ENCODE data around the gene KRTAP6-1.

KRTAP6-1 gene

DNA sequence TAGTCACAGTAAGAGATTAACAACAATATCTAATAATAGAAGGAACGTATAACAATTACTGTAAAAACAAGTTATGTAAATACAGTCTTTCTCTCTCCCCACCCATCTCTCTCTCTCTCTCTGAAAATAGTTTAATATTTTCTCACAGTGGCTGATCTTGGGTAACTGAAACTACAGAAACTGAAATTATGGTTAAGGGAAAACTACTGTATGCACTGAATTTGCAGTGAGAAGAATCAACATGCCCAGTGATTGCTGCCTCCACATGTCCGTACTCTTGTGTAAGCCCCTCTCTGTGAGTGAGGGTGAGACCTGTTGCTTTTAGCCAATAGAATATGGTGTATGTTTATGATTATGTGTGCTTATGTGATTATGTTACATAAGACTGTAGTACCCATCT is 1.6 kb downstream of the KRTAP6-1 start:
- TF ChIP-seq, protein P1, sequence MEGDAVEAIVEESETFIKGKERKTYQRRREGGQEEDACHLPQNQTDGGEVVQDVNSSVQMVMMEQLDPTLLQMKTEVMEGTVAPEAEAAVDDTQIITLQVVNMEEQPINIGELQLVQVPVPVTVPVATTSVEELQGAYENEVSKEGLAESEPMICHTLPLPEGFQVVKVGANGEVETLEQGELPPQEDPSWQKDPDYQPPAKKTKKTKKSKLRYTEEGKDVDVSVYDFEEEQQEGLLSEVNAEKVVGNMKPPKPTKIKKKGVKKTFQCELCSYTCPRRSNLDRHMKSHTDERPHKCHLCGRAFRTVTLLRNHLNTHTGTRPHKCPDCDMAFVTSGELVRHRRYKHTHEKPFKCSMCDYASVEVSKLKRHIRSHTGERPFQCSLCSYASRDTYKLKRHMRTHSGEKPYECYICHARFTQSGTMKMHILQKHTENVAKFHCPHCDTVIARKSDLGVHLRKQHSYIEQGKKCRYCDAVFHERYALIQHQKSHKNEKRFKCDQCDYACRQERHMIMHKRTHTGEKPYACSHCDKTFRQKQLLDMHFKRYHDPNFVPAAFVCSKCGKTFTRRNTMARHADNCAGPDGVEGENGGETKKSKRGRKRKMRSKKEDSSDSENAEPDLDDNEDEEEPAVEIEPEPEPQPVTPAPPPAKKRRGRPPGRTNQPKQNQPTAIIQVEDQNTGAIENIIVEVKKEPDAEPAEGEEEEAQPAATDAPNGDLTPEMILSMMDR (IDR thresholded peaks at IDR 0.05) = no peak
- TF ChIP-seq ZFX (IDR thresholded peaks at IDR 0.05; ENCODE audit: borderline replicate concordance) = no peak

DNA sequence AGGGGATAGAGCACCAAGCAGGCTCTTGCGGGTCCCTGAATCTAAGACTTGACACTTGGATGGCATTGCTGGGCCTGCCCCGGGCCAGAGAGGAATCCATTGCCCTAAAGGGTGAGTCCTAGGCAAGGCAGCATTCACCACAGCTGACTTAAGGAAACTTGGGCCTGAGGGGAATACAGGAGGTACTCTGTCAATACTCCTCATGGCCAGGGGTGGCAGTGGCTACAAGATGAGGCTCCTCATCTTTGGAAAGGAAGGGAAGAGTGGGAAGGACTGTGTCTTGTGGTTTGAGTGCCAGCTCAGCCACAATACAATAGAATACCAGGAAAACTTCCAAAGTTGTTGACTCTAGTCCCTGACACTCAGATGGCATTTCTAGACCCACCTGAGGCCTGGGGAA is 7.8 kb downstream of the KRTAP6-1 start:
- TF ChIP-seq, protein P1 (IDR thresholded peaks at IDR 0.05) = no peak
- no peak for TF ChIP-seq ZFX (IDR thresholded peaks at IDR 0.05; ENCODE audit: borderline replicate concordance)
- no peak overlapping the region for H3K27ac ChIP-seq

More for the DNA sequence above, 1.6 kb downstream of the KRTAP6-1 start:
- H3K27ac ChIP-seq = no peak overlapping the region

DNA sequence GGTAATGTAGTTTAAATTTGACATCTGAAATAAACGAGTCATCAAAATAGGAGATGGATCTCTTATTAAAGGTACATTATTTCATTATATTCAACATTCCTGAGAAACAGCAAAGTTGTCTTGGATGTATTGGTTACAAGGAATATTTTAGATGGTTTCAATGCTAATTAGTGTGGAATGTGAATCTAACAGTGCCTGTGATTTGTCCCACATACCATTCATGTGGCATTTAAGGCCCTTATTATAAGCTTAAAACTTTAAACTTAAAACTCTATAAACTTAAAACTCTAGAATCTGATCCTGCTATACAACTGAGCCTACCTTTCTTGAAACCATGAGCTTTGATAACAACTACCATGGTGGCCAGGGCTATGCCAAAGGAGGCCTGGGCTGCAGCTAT is 12.9 kb downstream of the KRTAP6-1 start, which contains the start of gene KRTAP22-1:
Gene KRTAP22-1, plus strand, starts transcription at position 301 of the 400 bp plus-strand sequence.
- H3K27ac ChIP-seq = no peak within 1 kb of the TSS
- TF ChIP-seq, protein P1 (IDR thresholded peaks at IDR 0.05) = no peak
- TF ChIP-seq ZFX (IDR thresholded peaks at IDR 0.05; ENCODE audit: borderline replicate concordance) = no peak

DNA sequence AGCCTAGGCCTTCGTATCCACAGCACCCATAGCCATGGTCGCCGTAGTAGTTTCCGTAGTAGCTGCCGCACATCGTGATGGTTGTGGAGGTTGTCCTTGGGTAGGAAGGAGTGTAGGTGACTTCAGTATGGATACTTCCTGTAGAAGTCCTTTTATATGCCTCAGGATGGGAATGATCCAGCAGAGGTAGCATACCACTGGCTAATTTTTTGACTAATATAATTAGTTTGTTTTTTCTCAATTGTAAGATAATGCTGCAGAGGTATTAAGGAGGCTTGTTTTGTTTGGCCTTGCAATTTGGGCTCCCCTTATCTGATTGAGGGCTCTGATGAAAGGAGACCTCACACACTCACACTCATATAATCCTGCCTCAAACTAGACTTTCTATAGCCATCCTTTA is 14.9 kb downstream of the KRTAP6-1 start, which contains the start of gene KRTAP6-2:
Gene KRTAP6-2, minus strand, starts transcription at position 101 of the 400 bp plus-strand sequence. Its CDS starts 28 bp downstream, at position 73.
- no peak within 1 kb of the TSS for H3K27ac ChIP-seq
- TF ChIP-seq, protein P1 (IDR thresholded peaks at IDR 0.05) = no peak
- TF ChIP-seq ZFX (IDR thresholded peaks at IDR 0.05; ENCODE audit: borderline replicate concordance) = no peak

DNA sequence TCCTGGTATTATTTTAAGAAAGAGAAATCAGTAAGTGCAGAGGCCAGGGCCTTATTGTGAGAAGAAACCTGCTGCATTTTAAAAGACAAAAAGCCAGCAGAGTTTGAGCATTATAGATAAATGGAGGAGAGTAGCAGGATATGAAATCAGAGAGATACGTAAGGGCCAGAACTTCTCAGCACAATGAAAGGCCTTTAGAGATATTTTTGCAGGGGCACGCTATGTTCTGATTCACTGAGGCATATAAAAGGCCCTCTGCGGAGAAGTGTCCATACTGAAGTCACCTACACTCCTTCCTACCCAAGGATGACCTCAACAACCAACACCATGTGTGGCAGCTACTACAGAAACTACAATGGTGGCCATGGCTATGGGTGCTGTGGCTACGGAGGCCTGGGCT is 21.6 kb downstream of the KRTAP6-1 start, which contains the start of gene KRTAP6-3:
Gene KRTAP6-3, plus strand, starts transcription at position 301 of the 400 bp plus-strand sequence. Its CDS starts 6 bp downstream, at position 307.
- TF ChIP-seq ZFX (IDR thresholded peaks at IDR 0.05; ENCODE audit: borderline replicate concordance) = no peak
- TF ChIP-seq, protein P1 (IDR thresholded peaks at IDR 0.05) = no peak

DNA sequence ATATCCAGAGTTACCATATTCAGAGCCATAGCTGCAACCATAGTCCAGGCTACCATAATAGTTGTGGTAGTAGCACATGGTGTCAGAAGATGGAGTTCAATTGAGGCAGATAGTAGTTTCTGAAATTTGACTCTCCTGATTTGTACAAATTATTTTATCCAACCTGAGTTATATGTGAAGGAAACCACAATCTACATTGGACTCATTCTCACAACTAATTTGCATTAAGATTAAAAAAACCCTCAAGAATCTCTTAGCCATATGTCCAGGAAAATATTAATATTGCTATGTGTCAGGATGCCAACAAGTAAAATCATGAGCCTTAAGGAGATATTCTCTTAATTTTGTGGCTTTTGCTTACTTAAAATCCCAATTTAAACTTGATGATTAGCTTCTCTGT is 23.4 kb downstream of the KRTAP6-1 start, which contains the start of gene KRTAP22-2:
Gene KRTAP22-2, minus strand, starts transcription at position 101 of the 400 bp plus-strand sequence.
- no peak for TF ChIP-seq ZFX (IDR thresholded peaks at IDR 0.05; ENCODE audit: borderline replicate concordance)
- TF ChIP-seq, protein P1 (IDR thresholded peaks at IDR 0.05) = no peak
- H3K27ac ChIP-seq = no peak within 1 kb of the TSS

More for the DNA sequence above, 21.6 kb downstream of the KRTAP6-1 start, which contains the start of gene KRTAP6-3:
- no peak within 1 kb of the TSS for H3K27ac ChIP-seq

DNA sequence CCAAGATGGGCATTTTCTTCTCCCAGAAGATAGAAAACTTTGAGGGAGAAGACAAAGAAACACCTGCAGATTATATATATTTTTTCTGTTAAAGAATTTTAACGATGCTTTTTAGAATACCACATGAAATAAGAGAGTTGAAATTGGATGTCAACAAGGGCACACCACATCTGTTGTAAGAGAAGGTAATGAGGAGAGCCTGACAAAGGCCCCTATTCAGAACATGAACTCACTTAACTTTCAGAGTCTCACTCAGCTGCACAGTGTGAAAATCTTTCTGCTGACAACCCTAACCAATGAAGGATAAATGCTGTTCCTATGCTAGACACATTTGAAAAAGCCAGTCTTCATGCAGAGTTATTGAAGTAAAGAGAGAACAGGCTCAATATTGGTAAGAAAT is 30.9 kb downstream of the KRTAP6-1 start:
- no peak overlapping the region for H3K27ac ChIP-seq
- TF ChIP-seq, protein P1 (IDR thresholded peaks at IDR 0.05) = no peak
- TF ChIP-seq ZFX (IDR thresholded peaks at IDR 0.05; ENCODE audit: borderline replicate concordance) = no peak

Measured in 22Rv1 (cell line).